ENCODE data around the gene HAUS2. TPM values are rescaled to one million over a fixed set of nuclear protein-coding genes. Genes with fewer than 3 reads are reported as not detected.

The HAUS2 gene
- total and polyA plus RNA-seq, 2 of the 4 experiments (the other 2 are of a cell fraction): 18.4 to 22.4 TPM

DNA sequence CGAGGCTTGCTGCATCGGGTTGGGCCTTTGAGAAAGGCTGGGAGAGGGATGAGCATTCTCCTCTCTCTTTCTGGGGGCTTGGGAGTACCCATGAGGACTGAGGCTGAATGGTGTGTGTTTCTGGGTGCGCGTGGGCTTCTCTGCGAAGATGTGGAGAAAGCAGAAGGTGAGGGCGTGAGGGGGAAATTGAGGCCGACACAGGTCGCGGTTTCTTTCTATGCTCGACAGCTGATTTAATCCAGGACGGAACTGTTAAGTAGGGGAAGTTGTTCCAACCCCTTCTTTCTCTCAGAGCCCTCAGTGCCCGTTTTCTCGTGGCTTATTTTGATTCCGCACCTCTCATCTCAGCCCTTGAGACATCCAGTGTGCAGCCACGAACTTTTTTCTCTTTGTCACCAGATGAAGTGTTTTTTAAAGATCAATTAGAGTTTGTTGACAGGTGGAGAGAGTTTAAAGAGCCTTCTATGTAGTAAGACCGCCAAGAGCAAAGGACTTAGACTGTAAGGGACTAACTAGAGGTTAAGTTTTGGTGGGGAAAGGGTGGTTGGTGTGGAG lies 27.5 kb downstream of the HAUS2 start:
- POLR2A ChIA-PET (ENCODE audit: unreplicated experiment): interaction anchor here (0.5 to 0.6 kb wide), 2 partner anchors 18 to 21 kb away, joined by 4 to 6 read pairs; no protein-coding TSS in a partner anchor
- Histone ChIP-seq H4K5ac (ENCODE audit: low read depth, low read length) (peak overlapping the region; percentile 86), H4K91ac (ENCODE audit: insufficient read depth, low read depth, low read length) (no peak overlapping the region), H3K27me3 (ENCODE audit: control insufficient read depth, insufficient read depth, low read length) (no peaks in the 10 kb centered on the region), H3K18ac (ENCODE audit: low read depth, low read length) (peak overlapping the region; percentile 51; the same call in 1 of the 2 replicates), H3K14ac (replicated peaks; ENCODE audit: low read depth, low read length) (peak overlapping the region; percentile 88), H3K56ac (ENCODE audit: extremely low read depth, insufficient read depth, low read length) (peak overlapping the region; percentile 33; the same call in 1 of the 2 replicates), H2BK120ac (ENCODE audit: low read depth, low read length) (no peak overlapping the region), H4K8ac (ENCODE audit: low read depth in 2 of 2, low read length in 2 of 2) (peak overlapping the region; percentile 21 to 73; a peak in 2 of 4 replicates), H3K23ac (ENCODE audit: low read depth, low read length) (peak overlapping the region; percentile 25), H2BK15ac (ENCODE audit: low read depth, low read length) (no peak overlapping the region), H3K9me3 (ENCODE audit: control insufficient read depth, insufficient read depth, low read length) (no peaks in the 10 kb centered on the region), H3K4me2 (ENCODE audit: low read depth, low read length) (peak overlapping the region; percentile 99), H2BK5ac (ENCODE audit: low read depth, low read length, poor library complexity, severe bottlenecking) (peak overlapping the region; percentile 37), H2AK9ac (replicated peaks; ENCODE audit: low read depth, low read length, poor library complexity) (peak overlapping the region; percentile 88), H3K4me1 (ENCODE audit: control insufficient read depth, insufficient read depth, low read length) (peaks cover 3% of the 10 kb centered on the region; the same call in 1 of the 2 replicates), H4K20me1 (ENCODE audit: insufficient read depth, low read length) (no peaks in the 10 kb centered on the region), H3K9ac (ENCODE audit: low read depth, low read length) (peak overlapping the region; percentile 77), H3K9me1 (ENCODE audit: insufficient read depth, low read length) (0 out of 2 replicates have a peak, but pooled peaks cover 4% of the 10 kb centered on the region), H3K4ac (ENCODE audit: low read depth, low read length) (peak overlapping the region; percentile 81), H3K4me3 (ENCODE audit: insufficient read depth, low read depth, low read length) (peak overlapping the region; percentile 83), H3K27ac (ENCODE audit: insufficient read depth, low read length) (peak overlapping the region; percentile 58), H2BK20ac (ENCODE audit: low read depth, low read length) (no peak overlapping the region), H3K36me3 (ENCODE audit: control insufficient read depth, insufficient read depth, low read length) (no peaks in the 10 kb centered on the region), H2AFZ (replicated peaks; ENCODE audit: low read length, poor library complexity) (peak overlapping the region; percentile 91), H2AK5ac (ENCODE audit: low read depth, low read length) (peak overlapping the region; percentile 65; the same call in 1 of the 2 replicates), H3K79me1 (ENCODE audit: low read depth in 1 of 2, low read length in 2 of 2) (peaks cover 18 to 32% of the 10 kb centered on the region in 2 experiments)
- in situ Hi-C loops (cut with MboI; ENCODE audit: low sequenced_read_pairs) (no loop called here), intact Hi-C loops (cut with micrococcal nuclease) (loop anchor here (5.0 kb wide), 1 partner anchor 76 kb away; no protein-coding TSS in a partner anchor), dilution Hi-C loops (cut with HindIII; ENCODE audit: low sequenced_read_pairs, unreplicated experiment) (no loop called here)
- CTCF ChIA-PET: interaction anchor here (0.9 kb wide), 2 partner anchors 17 to 55 kb away, joined by 3 read pairs; no protein-coding TSS in a partner anchor
- whole genome bisulfite sequencing, 2 experiments (ENCODE audit: extremely low coverage in 2 of 2, insufficient read length in 1 of 2): no CpG with 5 or more reads among the region's 16 CpGs
- no peak for TF ChIP-seq MAFK (IDR thresholded peaks at IDR 0.05; ENCODE audit: low read depth, low read length)
- no peak for TF ChIP-seq MAZ (IDR thresholded peaks at IDR 0.05; ENCODE audit: borderline replicate concordance, low read depth, low read length)
- TF ChIP-seq, protein P1, sequence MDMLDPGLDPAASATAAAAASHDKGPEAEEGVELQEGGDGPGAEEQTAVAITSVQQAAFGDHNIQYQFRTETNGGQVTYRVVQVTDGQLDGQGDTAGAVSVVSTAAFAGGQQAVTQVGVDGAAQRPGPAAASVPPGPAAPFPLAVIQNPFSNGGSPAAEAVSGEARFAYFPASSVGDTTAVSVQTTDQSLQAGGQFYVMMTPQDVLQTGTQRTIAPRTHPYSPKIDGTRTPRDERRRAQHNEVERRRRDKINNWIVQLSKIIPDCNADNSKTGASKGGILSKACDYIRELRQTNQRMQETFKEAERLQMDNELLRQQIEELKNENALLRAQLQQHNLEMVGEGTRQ (IDR thresholded peaks at IDR 0.05; ENCODE audit: low read depth, low read length): no peak
- no peak for TF ChIP-seq CHD1 (IDR thresholded peaks at IDR 0.05; ENCODE audit: low read depth, low read length)
- no peak for TF ChIP-seq BHLHE40 (IDR thresholded peaks at IDR 0.05; ENCODE audit: low read depth, low read length)
- TF ChIP-seq, protein P2, sequence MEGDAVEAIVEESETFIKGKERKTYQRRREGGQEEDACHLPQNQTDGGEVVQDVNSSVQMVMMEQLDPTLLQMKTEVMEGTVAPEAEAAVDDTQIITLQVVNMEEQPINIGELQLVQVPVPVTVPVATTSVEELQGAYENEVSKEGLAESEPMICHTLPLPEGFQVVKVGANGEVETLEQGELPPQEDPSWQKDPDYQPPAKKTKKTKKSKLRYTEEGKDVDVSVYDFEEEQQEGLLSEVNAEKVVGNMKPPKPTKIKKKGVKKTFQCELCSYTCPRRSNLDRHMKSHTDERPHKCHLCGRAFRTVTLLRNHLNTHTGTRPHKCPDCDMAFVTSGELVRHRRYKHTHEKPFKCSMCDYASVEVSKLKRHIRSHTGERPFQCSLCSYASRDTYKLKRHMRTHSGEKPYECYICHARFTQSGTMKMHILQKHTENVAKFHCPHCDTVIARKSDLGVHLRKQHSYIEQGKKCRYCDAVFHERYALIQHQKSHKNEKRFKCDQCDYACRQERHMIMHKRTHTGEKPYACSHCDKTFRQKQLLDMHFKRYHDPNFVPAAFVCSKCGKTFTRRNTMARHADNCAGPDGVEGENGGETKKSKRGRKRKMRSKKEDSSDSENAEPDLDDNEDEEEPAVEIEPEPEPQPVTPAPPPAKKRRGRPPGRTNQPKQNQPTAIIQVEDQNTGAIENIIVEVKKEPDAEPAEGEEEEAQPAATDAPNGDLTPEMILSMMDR (conservative IDR thresholded peaks at IDR 0.05; ENCODE audit: low read depth, low read length): no peak
- TF ChIP-seq RCOR1 (IDR thresholded peaks at IDR 0.05; ENCODE audit: insufficient replicate concordance, low read length): no peak
- TF ChIP-seq MXI1 (IDR thresholded peaks at IDR 0.05; ENCODE audit: borderline replicate concordance, low read depth, low read length): no peak
- TF ChIP-seq RFX5 (IDR thresholded peaks at IDR 0.05; ENCODE audit: low read depth, low read length): no peak
- TF ChIP-seq POLR2A (IDR thresholded peaks at IDR 0.05; ENCODE audit: low read depth, low read length): no peak
- no peak for DNase-seq
- no peak for ATAC-seq (ENCODE audit: low read depth)
- BruUV-seq (replicated peaks): no TSS peak

Data from IMR-90 (cell line).